IPS-18a (cell line): ENCODE data around the gene CDC5L.
"Not testable (repeated sequence)": the region's sequence is repeated elsewhere in the genome, so short reads cannot be mapped to it uniquely, and the experiment has no call there.

Experiments
- H3K27ac ChIP-seq: one replicate; pipeline ENCODE4 v1.5.1; 2013; ENCODE audit warnings: low read length
- H3K27me3 ChIP-seq: one replicate; pipeline ENCODE4 v1.6.1; 2013; ENCODE audit warnings: mild to moderate bottlenecking, low read length; ENCODE audit not compliant: control insufficient read depth, insufficient read depth
- H3K36me3 ChIP-seq: one replicate; pipeline ENCODE4 v1.6.1; 2013; ENCODE audit warnings: low read depth, low read length; ENCODE audit not compliant: control insufficient read depth
- H3K4me1 ChIP-seq: one replicate; pipeline ENCODE4 v1.6.1; 2013; ENCODE audit warnings: low read depth, low read length; ENCODE audit not compliant: control insufficient read depth
- H3K4me3 ChIP-seq: one replicate; pipeline ENCODE4 v1.5.1; 2013; ENCODE audit warnings: low read length
- H3K9ac ChIP-seq: one replicate; pipeline ENCODE4 v1.6.1; 2013; ENCODE audit warnings: mild to moderate bottlenecking, low read length, moderate library complexity
- H3K9me3 ChIP-seq: one replicate; pipeline ENCODE4 v1.6.1; 2013; ENCODE audit warnings: low read depth, low read length; ENCODE audit not compliant: control insufficient read depth

Gene CDC5L

DNA sequence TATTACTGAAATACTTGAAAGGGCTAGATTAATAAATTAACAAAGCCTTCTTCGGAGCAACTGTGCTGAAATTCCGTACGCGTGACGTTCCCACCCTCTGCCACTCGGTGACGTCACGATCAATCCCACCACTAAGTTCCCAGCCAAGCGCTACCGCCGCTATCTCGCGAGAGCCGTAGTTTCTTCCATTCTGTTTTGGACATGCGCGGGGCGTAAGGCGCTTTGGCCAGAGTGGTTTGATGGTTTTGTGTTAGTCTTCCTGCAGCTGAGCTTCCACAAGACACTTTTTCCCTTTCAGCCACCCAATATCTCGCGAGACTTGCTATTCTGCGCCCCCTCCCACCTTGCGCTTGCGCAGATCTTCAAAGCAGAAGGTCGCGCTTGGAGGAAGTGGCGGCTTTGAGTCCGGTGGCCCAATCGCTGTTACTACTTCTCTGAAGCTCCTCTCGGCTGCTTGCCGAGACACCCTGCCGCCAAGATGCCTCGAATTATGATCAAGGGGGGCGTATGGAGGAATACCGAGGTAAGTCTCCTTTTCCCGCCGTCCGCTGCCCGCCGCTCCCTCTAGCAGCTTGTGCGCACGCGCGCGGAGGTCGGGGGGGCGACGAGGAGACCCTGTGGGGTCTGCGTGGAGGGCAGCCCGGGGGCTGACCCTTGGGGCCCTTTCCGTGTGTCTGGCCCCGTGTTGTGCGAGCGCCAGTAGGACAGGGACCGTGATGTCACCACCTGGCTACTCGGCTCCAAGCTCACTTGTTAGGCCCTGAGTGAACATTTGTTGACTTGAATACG lies at the start of gene CDC5L:
Gene CDC5L, plus strand, starts transcription at position 361 of the 789 bp plus-strand sequence. Its CDS starts 118 bp downstream, at position 479.
- peaks cover 18% of the 10 kb centered on the region for H3K4me1 ChIP-seq
- no peaks in the 10 kb centered on the region for H3K9me3 ChIP-seq
- H3K36me3 ChIP-seq = peaks cover 14% of the 10 kb centered on the region
- H3K9ac ChIP-seq = peak within 1 kb of the TSS; percentile 97
- H3K27ac ChIP-seq = peak within 1 kb of the TSS; percentile 97
- no peaks in the 10 kb centered on the region for H3K27me3 ChIP-seq
- H3K4me3 ChIP-seq = peak within 1 kb of the TSS; percentile 85

DNA sequence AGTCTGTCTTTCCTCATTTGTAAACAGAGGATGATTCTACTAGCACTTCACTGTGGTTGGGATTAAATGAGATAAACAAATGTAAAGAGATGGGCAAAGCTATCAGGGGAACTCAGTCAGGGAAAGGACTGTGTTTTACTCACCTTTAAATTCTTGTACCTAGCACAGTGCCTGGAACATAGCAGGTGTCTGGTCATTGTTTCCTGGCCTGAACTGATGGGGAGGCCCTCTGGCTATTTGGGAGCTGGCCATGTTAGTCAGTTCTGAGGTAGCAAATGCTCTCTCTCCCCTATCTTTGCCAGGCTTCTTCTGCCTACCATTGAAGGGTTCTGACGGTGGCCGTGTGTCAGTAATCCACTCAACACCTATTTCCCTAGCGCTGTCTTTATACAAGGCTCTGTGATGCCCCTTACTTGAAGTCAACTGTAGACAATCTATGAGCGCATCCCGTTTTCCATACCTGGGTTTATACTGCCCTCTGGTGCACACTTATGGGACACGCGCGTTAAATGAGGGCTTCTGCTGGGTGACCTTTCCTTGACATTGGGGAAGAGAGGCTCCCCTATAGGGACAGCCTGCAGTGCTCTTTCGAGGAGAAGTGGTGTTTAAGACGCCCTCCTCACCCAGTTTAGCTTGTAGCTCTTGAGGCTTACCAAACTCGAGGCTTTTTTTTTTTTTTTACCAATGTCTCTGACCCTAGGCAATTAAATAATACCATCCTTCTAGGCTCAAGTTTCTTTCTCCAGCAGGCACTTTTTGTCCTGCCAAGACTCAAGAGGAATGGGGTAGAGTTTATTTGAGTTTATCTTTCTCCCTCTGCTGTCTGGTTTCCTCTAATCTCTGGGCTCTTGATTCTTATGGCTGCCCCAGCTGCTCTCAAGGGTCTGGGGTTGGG lies 49.0 kb upstream of the CDC5L start:
- Histone ChIP-seq H3K9ac (no peak overlapping the region), H3K36me3 (no peaks in the 10 kb centered on the region), H3K4me1 (peaks cover 5% of the 10 kb centered on the region), H3K9me3 (no peaks in the 10 kb centered on the region), H3K27me3 (no peaks in the 10 kb centered on the region), H3K27ac (no peak overlapping the region), H3K4me3 (no peak overlapping the region)

DNA sequence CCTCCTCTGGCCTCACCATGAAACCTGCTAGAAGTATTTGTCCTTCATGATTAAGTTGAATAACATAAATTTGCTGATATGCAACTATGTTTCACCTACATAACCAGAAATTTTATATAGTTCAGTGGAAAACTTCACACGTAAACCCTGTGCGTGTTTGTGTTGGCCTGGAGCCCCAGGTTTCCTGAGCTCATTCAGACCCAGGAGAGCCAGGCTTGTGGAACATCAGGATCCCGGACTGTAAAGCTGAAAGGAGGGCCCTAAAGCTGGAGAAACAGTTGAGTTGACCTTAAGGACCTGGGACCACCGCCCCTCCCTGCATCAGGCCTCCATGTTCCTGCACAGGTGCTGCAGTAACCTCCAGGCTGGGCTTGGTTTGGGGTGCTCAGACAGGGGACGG lies 48.2 kb upstream of the CDC5L start:
- Histone ChIP-seq H3K27me3 (no peaks in the 10 kb centered on the region), H3K36me3 (no peaks in the 10 kb centered on the region), H3K27ac (no peak overlapping the region), H3K4me3 (no peak overlapping the region), H3K9me3 (no peaks in the 10 kb centered on the region), H3K9ac (no peak overlapping the region), H3K4me1 (peaks cover 5% of the 10 kb centered on the region)

DNA sequence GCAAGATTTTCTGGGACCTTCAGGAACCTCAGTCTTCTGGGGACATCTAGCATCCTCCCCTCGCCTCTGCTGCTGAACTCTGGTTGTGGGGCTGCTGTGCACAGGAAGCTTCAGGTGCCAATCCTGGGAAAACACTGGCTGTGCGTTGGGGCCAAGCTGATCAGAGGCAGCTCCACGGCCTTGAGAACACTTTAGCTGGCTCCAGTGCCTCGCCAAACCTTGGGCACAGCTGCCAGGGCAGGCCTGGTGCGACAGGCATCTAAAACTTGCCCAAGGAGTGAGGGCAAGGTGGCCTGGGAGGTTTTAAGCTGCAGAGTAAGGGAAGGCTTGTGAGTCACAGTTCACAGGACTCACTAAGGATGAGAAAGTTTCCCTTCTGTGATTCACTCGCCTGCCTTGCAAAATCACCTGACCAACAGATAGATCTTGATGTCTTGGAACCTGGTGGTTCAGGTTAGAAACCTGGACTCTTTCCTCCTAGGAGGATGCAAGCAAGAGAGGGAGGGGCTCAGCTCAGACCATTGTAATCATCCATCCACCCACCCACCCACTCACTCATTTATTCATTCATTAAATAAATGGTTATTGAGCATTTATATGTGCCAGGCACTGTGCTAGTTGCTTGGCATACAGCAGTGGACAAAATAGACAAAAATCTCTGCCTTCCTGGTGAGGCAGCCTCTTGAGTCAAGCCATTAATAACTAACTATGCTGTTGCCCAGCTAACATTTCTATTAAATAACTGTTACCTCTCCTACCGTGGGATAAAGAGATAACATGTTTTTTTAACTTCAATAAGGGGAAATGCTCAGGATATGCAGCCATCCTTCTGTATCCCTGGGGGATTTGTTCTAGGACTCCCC lies 47.5 kb upstream of the CDC5L start:
- Histone ChIP-seq H3K27me3 (no peaks in the 10 kb centered on the region), H3K9ac (no peak overlapping the region), H3K36me3 (no peaks in the 10 kb centered on the region), H3K4me1 (peaks cover 5% of the 10 kb centered on the region), H3K4me3 (no peak overlapping the region), H3K27ac (no peak overlapping the region), H3K9me3 (no peaks in the 10 kb centered on the region)

DNA sequence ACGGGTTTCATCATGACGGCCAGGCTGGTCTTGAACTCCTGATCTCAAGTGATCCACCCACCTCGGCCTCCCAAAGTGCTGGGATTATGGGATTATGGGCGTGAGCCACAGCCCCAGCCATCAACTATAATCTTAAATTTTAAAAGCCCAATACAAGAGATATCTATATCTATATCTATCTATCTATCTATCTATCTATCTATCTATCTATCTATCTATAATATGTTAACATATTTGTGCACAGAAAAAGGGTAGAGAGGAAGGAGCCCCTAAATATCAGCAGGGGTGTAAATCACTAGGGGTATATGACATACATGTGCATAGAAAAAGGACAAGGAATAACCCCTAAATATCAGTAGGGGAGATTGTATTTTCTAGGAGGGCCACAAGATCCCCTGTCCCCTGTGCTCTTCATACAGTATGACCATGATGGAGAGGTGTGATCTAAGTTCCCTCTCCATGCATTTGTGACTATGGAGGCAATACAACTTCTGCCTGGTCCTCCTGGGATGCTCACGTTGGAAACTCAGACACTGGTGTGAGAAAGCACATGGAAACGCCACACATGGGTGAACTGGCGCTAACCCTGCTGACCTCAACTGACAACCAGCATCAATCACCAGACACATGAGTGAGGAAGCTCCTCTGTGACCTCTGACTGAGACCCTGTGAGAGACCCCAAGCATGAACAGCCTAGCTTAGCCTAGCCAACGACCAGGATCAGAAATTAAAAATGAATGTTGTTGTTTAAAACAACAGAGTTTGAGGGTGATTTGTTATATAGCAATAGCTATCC lies 46.2 kb upstream of the CDC5L start:
- no peak overlapping the region for H3K4me3 ChIP-seq
- no peak overlapping the region for H3K27ac ChIP-seq
- H3K9me3 ChIP-seq = no peaks in the 10 kb centered on the region
- H3K36me3 ChIP-seq = no peaks in the 10 kb centered on the region
- no peaks in the 10 kb centered on the region for H3K27me3 ChIP-seq
- H3K9ac ChIP-seq = no peak overlapping the region
- no peaks in the 10 kb centered on the region for H3K4me1 ChIP-seq

DNA sequence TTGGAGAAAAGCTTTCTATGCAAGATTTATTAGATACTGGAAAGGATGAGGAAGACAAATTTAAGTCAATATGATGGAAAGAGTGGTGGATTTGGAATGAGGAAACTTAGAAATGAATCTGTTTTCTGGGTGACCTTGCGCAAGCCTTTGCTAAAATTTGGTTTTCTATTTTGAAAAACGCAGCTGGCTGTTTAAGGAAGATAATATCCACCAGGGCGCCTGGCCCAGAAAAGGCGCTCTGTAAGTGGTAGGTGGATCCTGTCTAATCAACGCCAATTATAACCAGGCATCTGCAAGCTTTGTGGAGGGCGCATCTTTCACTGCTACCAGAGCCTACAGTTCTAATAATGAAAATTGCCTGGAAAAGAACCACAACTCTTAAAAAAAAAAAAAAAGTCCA lies 45.5 kb upstream of the CDC5L start:
- Histone ChIP-seq H3K4me3 (no peak overlapping the region), H3K4me1 (no peaks in the 10 kb centered on the region), H3K27ac (no peak overlapping the region), H3K36me3 (no peaks in the 10 kb centered on the region), H3K27me3 (no peaks in the 10 kb centered on the region), H3K9ac (no peak overlapping the region), H3K9me3 (no peaks in the 10 kb centered on the region)

DNA sequence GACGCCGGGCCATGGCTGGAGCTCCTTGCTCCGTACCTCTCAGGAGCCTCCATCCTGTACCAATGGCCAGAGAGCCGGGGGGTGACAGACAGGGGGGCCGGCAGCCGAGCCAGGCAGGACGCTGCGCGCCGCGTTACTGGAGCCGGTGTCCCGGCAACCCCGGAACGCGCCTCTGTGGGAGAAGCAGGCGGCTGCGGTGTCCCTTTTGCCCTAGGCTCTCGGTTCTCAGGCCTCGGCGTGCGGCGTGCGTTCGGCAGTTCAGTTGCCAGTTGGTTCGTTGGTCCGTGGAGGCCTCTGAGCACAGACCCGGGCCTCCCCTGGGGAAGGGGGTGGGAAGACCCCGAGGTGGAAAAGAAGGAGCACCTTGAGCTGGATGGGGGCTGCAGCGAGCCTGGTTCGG lies 45.0 kb upstream of the CDC5L start, which contains the start of gene SPATS1:
Gene SPATS1, plus strand, starts transcription at position 162 of the 400 bp plus-strand sequence. CDS start 446 bp downstream, outside the sequence.
- no peak within 1 kb of the TSS for H3K27ac ChIP-seq
- H3K27me3 ChIP-seq = no peaks in the 10 kb centered on the region
- H3K36me3 ChIP-seq = no peaks in the 10 kb centered on the region
- H3K4me1 ChIP-seq = no peaks in the 10 kb centered on the region
- H3K9ac ChIP-seq = no peak within 1 kb of the TSS
- no peak within 1 kb of the TSS for H3K4me3 ChIP-seq
- no peaks in the 10 kb centered on the region for H3K9me3 ChIP-seq

DNA sequence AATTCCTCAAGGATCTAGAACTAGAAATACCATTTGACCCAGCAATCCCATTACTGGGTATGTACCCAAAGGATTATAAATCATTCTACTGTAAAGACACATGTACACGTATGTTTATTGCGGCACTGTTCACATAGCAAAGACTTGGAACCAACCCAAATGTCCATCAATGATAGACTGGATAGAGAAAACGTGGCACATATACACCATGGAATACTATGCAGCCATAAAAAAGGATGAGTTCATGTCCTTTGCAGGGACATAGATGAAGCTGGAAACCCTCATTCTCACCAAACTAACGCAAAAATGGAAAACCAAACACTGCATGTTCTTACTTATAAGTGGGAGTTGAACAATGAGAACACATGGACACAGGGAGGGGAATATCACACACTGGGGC lies 40.7 kb upstream of the CDC5L start:
- H3K27me3 ChIP-seq, H3K9me3 ChIP-seq, H3K4me3 ChIP-seq, H3K36me3 ChIP-seq, H3K4me1 ChIP-seq, H3K27ac ChIP-seq, H3K9ac ChIP-seq: not testable (repeated sequence)

DNA sequence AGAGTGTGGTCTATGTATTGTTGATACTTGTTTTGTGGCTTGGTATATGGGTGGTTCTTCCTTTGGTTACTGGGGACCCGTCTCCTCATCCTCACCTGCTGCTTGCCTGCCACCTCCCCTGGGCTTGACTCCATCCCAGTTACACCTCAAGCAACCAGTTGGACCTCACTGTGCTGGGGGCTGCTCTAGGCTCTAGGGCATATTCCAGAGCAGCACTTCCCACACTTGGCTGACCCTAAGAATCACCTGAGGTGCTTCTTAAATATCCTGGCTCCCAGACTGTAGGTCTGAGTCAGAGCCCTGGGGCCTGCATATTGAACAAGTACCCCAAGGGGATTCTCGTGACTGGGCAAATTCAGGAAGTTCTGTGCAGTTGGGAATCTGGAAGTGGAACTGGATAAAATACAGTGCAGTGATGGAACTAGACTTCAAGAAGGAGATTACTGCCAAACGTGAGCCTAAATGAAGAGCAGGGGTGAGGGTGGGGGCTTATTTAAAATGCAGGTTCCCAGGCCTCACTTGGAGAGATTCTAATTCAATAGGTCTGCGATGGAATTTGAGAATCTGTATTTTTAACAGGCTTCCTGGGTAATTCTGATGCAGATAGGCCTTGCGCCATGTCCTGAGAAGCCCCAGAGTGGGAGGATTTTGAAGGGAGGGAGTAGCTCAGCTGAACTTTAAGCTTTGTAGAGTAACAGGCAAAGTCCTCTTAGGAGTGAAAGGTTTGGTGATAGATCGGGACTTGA lies 37.4 kb upstream of the CDC5L start:
- no peaks in the 10 kb centered on the region for H3K27me3 ChIP-seq

DNA sequence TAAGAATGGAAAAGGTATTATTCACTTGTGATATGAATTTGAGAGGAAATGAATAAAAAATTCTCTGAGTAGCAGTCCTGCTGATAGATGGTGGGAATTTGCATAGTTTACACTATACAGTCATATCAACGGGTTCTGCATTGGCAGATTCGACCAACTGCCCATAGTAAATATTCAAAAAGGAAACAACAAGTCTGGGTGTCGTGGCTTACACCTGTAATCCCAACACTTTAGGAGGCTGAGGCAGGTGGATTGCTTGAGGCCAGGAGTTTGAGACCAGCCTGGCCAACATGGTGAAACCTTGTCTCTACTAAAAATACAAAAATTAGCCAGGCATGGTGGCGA lies 36.9 kb upstream of the CDC5L start:
- not testable (repeated sequence) for H3K36me3 ChIP-seq, H3K27ac ChIP-seq, H3K9me3 ChIP-seq, H3K27me3 ChIP-seq, H3K4me1 ChIP-seq, H3K4me3 ChIP-seq, H3K9ac ChIP-seq

More for the DNA sequence above, 37.4 kb upstream of the CDC5L start:
- H3K4me3 ChIP-seq = no peak overlapping the region
- no peaks in the 10 kb centered on the region for H3K36me3 ChIP-seq
- no peaks in the 10 kb centered on the region for H3K9me3 ChIP-seq
- H3K9ac ChIP-seq = no peak overlapping the region
- peaks cover 6% of the 10 kb centered on the region for H3K4me1 ChIP-seq
- H3K27ac ChIP-seq = no peak overlapping the region
